Measurements from ENCODE around the gene CCDC57.

The CCDC57 gene

GRCh38 chr17:82121660-82122629 lies 90.7 kb downstream of the CCDC57 start:
- no peak for DNase-seq (ENCODE audit: low read depth in 2 of 2)

- DNase-seq (ENCODE audit: low read depth in 2 of 2) = no peak
These were observed 91.4 kb downstream of the CCDC57 start for GRCh38 chr17:82121246-82121645.

DNA sequence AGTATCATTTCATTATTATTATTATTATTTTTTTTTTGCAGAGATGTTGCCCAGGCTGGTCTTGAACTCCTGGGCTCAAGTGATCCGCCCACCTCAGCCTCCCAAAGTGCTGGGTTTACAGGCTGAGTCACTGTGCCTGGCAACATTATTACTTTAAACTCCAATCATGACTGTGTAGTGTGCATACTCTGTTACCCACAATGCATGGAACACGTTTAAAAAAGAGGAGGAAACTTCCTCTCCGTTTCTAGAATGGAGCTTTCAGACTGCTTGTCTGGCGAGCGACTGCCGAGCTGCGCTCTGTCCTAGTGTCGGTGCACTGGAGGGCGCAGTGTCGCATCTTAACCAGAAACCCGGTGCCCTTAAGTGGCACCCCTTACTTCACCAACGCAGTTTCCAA lies 92.5 kb downstream of the CCDC57 start:
- DNase-seq (ENCODE audit: low read depth in 2 of 2) = no peak

DNA sequence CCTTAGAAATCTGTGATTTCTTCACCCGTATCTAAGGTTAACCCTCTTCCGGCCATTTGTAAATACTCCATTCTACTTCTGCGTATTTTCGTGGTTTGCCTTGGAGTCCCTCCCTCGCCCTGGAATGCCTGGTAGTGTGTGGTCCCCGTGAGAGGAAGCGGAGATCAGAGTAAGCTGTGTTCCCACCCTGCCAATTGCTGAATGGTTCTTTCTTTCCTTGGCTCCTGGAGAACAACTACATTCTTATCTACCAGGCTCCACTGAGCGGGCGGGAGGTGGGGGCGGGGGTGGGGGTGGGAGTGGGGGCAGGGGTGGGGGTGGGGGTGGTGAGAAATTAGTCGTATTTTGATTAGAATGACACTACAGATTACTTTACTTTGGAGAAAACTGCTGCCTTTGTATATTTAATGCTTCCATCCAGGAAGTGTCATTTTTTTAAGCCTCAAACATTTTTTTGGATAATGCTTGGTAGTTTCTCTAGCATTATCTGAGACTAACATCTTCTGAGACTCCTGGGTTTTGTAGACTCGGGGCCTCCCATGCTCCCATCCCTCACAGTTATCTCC lies 93.7 kb downstream of the CCDC57 start:
- DNase-seq (ENCODE audit: low read depth in 2 of 2) = no peak

DNA sequence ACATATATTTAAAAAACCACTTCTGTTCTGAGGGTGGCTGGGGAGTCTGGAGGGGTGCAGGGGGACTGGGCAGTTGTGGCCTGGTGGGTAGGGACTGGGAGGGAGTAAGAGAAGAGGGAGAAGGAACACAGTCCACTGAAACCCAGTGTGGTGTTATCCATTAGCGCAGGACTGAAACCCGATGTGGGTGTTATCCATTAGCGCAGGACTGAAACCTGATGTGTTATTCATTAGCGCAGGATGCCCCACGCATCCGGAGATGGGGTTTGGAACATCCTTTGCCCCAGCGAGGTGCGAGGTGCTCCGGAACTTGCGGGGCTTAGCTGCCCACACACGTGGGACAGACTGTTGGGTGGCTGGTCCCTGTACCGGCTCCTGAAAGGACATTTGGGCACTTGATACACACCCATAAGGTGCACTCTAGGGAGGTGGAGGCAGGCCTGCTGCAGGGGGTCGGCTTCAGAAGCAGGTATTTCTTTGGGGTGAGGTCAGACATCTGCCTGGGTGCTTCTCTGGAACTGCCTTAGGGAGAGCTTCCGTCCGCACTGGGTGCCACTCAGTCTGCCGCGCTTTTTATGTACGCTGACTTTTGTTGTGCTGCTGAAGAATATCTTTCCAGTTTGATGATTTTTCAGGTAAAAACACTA lies 94.4 kb downstream of the CCDC57 start:
- DNase-seq (ENCODE audit: low read depth in 2 of 2) = no peak

GRCh38 chr17:82117139-82118090 lies 95.2 kb downstream of the CCDC57 start:
- DNase-seq (ENCODE audit: low read depth in 2 of 2) = no peak

DNA sequence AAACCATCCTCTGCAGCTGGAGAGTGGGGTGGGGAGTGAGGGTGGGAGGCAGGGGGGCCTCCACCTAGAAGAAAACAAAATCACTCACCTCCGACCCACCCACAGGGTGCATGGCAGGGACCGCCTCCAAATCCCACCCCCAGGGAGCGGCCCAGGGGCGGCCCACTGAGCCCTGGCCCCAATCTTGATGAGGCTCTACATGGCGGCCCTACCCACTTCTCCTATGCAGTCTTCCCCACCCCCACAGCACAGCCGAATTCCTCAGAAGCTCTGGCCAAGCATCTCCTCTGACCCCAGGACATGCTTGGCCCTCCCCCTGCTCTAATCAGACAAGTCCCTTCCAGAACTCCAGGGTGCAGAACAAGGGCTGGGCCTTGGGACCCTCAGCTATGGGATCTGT lies 96.4 kb downstream of the CCDC57 start:
- no peak for DNase-seq (ENCODE audit: low read depth in 2 of 2)

DNA sequence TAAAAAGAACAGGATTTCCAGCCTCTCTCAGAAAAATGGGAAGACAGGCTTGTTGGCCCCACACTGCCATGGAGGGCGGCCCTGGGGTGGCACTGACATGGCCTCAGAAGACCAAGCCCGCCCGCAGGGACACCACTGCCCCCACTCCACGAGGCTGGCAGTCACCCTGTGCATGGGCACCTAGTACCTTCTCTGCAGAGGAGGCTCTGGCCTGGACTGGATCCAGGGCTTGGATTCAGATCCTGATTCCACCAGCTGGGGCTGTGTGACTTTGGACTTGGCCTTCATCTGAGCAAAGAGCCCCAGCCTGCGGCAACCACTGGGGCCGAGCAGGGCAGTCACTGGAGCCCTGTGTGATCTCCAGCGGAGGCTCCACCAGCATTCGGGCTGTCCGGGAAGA lies 97.8 kb downstream of the CCDC57 start:
- no peak for DNase-seq (ENCODE audit: low read depth in 2 of 2)

DNA sequence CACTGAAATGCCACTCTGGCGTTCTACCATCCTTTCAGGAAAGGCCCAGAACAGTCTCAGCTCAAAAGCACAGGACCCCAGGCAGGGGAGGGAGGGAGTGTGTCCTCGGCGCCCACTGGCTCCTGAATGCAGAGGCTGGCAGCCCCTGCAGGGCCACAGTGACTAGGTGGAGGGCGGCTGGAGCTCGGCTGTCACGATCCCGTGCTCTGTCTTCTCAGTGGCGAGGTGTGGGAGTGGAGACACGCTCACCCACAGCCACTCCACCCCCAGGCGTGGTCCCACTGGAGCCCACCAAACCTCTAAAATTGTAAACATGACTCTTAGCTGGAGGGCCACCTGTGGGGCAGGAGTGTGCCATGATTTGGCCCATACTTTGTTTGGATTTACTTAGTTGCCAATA lies 98.2 kb downstream of the CCDC57 start:
- DNase-seq (ENCODE audit: low read depth in 2 of 2) = no peak

DNA sequence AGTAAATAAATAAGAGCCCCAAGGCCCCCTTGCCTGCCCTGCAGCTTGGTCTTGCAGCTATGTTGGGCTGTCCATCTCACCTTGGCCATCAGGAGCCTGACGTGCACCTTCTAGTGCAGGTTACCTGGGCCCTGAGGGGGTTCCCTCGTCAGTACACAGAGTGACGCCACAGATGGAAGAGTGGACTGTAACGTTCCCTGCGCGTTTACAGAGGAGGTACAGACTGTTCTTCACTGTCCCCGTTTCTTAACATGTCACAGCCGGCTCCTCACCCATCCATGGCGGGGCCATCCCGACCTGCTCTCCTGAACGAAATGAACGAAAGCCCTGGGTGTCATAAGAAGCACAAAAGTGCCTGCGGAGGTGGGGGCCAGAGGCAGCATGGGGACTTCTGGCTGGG lies 98.7 kb downstream of the CCDC57 start:
- no peak for DNase-seq (ENCODE audit: low read depth in 2 of 2)

- DNase-seq (ENCODE audit: low read depth in 2 of 2) = no peak
These were observed 99.2 kb downstream of the CCDC57 start for GRCh38 chr17:82113422-82113821.

DNA sequence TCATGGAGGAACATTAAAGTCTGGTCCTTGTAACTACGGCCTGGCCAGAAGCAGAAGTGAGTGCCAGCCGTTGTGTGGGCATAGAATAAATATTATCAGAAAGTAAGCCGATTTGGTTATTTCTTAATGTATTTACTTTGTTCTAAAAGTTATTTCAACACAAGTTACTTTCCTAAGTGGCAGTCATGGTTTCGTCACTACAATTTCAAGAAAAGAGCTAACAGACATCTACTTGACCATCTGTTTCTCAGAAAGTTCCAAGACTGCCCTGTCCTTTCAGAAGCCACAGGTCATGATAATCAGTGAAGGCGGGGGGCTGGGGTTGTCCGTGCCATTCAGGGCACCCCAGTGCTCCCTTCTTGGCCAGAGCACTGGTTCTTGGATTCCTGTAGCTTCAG lies 99.7 kb downstream of the CCDC57 start:
- no peak for DNase-seq (ENCODE audit: low read depth in 2 of 2)

- no peak for DNase-seq (ENCODE audit: low read depth in 2 of 2)
These were observed 100.3 kb downstream of the CCDC57 start for GRCh38 chr17:82112181-82112913.

DNA sequence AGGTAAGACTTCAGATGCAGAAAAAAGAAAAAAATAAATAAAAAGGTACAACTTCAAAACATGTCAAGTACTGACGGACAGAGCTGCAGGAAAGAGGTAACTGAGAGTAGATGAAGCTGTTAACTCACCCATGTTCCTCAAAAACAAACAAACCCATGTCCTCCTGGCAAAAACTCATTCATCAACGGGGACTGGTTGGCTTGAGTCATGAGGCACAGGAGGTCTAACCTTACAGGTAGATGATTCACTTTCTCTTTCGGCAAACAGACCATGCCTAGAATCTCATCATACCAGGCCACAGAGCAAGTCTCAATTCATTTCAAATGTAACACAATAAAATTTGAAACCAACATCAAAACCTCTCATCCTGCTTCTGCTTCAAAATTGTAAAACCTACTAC lies 102.3 kb downstream of the CCDC57 start:
- no peak for DNase-seq (ENCODE audit: low read depth in 2 of 2)

- DNase-seq (ENCODE audit: low read depth in 2 of 2) = no peak
These were observed 103.6 kb downstream of the CCDC57 start for GRCh38 chr17:82108961-82109475.

- DNase-seq (ENCODE audit: low read depth in 2 of 2) = no peak
These were observed 104.1 kb downstream of the CCDC57 start for GRCh38 chr17:82108496-82108945.

- DNase-seq (ENCODE audit: low read depth in 2 of 2) = no peak
These were observed 104.6 kb downstream of the CCDC57 start for GRCh38 chr17:82108038-82108437.

DNA sequence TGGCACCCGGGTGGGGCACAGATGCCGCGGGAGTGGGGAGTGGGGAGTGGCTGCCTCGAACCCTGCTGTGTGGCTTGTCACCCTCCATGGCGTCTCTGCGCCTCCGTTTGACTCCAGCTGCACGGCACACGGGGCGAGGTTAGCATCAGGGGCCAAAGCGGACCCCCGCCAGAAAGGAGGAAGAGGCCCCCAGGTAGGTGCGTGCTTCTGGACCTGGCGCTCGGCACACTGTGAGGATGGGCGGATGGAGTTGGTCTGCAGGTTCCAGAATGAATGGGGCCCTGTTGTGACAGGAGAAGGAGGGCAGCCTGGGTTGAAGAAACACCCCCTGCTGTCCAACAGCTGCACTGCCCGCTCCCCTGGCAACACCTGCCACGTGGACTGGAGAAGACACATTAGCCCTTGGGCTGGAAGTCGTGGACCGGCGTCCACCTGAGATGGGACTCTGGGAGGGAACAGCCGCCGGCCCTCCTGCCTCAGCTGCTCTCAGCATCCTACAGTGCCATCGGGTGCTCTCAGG lies 105.2 kb downstream of the CCDC57 start:
- no peak for DNase-seq (ENCODE audit: low read depth in 2 of 2)

DNA sequence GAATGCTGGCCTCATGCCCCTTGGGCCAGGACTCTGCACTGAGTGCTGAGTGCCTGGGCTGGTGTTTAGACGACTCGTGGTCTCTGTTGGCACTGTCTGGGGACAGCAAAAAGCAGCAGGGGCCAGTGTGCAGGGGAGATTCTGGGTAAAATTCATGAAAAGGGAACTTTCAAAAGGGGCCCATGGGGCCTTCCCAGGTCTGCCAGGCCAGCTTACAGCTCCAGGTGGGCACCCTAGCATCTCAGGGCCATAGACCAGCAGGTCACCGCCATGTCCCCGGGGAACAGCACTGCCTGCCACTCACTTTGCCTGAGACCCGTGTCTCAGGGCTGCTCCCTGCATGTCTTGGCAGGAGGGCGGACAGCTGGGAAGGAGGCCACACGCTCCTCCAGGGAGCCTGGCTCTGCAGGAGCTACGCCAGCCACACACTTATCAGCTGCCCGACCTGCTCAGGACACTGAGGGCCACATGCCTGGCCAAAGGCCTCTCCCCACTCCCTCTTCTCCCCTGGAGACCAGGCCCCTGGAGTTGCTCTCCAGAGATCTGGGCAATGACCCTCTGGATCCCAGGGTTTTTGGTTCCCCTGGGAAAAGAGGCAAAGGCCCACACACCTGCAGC lies 105.8 kb downstream of the CCDC57 start:
- DNase-seq (ENCODE audit: low read depth in 2 of 2) = no peak

Data from stimulated activated CD8-positive, alpha-beta memory T cell treated with anti-CD3 and anti-CD28 coated beads, Interleukin-2, amount 100 ng/mL, for 48 hours (primary cell).